Measurements from ENCODE around the gene KRTAP29-1.
"Not testable (repeated sequence)": the region's sequence is repeated elsewhere in the genome, so short reads cannot be mapped to it uniquely, and the experiment has no call there.

KRTAP29-1 gene

GRCh38 chr17:41264599-41264998 is 38.1 kb downstream of the KRTAP29-1 start:
- Histone ChIP-seq H3K36me3 (no peaks in the 10 kb centered on the region), H3K4me3 (ENCODE audit: low read depth, low read length) (no peak overlapping the region), H3K27me3 (ENCODE audit: insufficient read depth, low read depth, severe bottlenecking) (peaks cover 45% of the 10 kb centered on the region), H3K27ac (no peak overlapping the region), H3K9me3 (ENCODE audit: severe bottlenecking) (no peaks in the 10 kb centered on the region)
- no peak for DNase-seq
- TF ChIP-seq CTCF (IDR thresholded peaks at IDR 0.05; ENCODE audit: low read depth, low read length), result no peak

DNA sequence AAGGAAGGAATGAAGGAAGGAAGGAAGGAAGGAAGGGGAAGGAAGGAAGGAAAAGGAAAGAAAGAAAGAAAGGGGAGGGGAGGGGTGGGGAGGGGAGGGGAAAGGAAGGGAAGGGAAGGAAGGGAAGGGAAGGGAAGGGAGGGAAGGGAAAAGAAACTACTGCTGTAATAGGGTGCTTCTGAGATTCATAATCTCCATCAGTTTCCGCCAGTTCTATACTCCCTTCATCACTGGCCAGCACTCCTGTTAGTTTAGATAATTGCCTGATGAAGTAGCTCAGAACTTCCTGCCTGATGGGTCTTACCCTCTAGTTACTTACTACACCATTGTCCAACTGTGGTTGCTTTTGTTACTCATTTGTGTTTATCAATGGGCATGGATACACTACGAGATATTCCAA is 39.4 kb downstream of the KRTAP29-1 start:
- DNase-seq, result no peak

GRCh38 chr17:41258406-41258805 is 44.2 kb downstream of the KRTAP29-1 start:
- H3K4me3 ChIP-seq (ENCODE audit: low read depth, low read length), result no peak overlapping the region
- no peaks in the 10 kb centered on the region for H3K9me3 ChIP-seq (ENCODE audit: severe bottlenecking)
- H3K36me3 ChIP-seq, result no peaks in the 10 kb centered on the region
- no peak for TF ChIP-seq CTCF (IDR thresholded peaks at IDR 0.05; ENCODE audit: low read depth, low read length)
- no peak for DNase-seq
- peaks cover 85% of the 10 kb centered on the region for H3K27me3 ChIP-seq (ENCODE audit: insufficient read depth, low read depth, severe bottlenecking)
- H3K27ac ChIP-seq, result no peak overlapping the region

More for the DNA sequence above, 39.4 kb downstream of the KRTAP29-1 start:
- no peak overlapping the region for H3K4me3 ChIP-seq (ENCODE audit: low read depth, low read length)
- TF ChIP-seq CTCF (IDR thresholded peaks at IDR 0.05; ENCODE audit: low read depth, low read length), result no peak
- no peaks in the 10 kb centered on the region for H3K36me3 ChIP-seq
- H3K9me3 ChIP-seq (ENCODE audit: severe bottlenecking), result no peaks in the 10 kb centered on the region
- H3K27ac ChIP-seq, result no peak overlapping the region
- peaks cover 59% of the 10 kb centered on the region for H3K27me3 ChIP-seq (ENCODE audit: insufficient read depth, low read depth, severe bottlenecking)

GRCh38 chr17:41256291-41256685 is 46.4 kb downstream of the KRTAP29-1 start:
- Histone ChIP-seq H3K27ac (no peak overlapping the region), H3K36me3 (no peaks in the 10 kb centered on the region), H3K4me3 (ENCODE audit: low read depth, low read length) (no peak overlapping the region), H3K27me3 (ENCODE audit: insufficient read depth, low read depth, severe bottlenecking) (peaks cover 87% of the 10 kb centered on the region), H3K9me3 (ENCODE audit: severe bottlenecking) (no peaks in the 10 kb centered on the region)
- DNase-seq, result no peak
- TF ChIP-seq CTCF (IDR thresholded peaks at IDR 0.05; ENCODE audit: low read depth, low read length), result no peak

DNA sequence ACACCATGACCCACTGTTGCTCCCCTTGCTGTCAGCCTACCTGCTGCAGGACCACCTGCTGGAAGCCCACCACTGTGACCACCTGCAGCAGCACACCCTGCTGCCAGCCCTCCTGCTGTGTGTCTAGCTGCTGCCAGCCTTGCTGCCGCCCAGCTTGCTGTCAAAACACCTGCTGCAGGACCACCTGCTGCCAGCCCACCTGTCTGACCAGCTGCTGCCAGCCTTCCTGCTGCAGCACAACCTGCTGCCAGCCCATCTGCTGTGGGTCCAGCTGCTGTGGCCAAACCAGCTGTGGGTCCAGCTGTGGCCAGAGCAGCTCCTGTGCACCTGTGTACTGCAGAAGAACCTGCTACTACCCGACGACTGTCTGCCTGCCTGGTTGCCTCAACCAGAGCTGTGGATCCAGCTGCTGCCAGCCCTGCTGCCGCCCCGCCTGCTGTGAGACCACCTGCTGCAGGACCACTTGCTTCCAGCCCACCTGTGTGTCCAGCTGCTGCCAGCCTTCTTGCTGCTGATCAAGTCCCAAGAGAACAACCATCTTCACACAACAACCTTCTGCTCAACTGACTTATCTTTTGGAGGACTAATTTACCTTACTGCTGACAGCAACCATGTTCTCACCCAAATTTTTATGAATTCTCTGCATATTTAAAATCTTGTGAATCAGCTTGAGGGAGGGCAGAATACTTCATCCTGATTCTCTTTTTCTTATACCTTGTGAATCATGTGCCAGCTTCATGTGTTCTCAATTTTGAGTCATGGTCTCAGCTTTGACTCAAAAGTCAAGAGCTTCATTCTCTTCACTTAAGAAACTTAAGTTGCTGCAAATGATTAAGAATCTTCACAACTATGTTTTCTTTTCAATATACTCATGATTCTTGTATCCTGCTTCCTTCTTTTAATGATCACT is 47.0 kb downstream of the KRTAP29-1 start, which contains the start of gene KRTAP9-9:
Gene KRTAP9-9, plus strand, starts transcription at position 4 of the 910 bp plus-strand sequence.
- not testable (repeated sequence) for H3K27ac ChIP-seq; H3K4me3 ChIP-seq (ENCODE audit: low read depth, low read length); H3K9me3 ChIP-seq (ENCODE audit: severe bottlenecking); DNase-seq; H3K36me3 ChIP-seq
- H3K27me3 ChIP-seq (ENCODE audit: insufficient read depth, low read depth, severe bottlenecking), result peaks cover 88% of the 10 kb centered on the region

DNA sequence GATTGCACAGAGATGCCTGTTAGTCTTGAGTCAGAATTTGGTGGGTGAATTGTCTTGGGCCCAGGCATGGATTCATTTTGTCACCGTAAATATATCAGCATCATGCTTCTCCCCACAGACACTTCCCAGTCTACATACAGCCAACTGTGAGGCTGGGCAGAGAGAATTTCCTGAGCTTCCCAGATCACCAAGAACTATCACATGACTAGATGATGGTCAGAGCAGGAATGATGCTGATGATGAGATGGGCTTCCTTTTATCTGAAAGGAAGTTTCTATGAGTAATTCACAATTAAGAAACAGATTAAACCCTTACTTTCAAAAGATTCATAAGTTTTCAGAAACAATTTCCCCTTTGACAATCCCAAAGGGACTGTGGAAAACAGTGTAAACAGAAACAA is 47.8 kb downstream of the KRTAP29-1 start:
- H3K9me3 ChIP-seq (ENCODE audit: severe bottlenecking), result no peaks in the 10 kb centered on the region
- peaks cover 85% of the 10 kb centered on the region for H3K27me3 ChIP-seq (ENCODE audit: insufficient read depth, low read depth, severe bottlenecking)
- no peak overlapping the region for H3K27ac ChIP-seq
- H3K36me3 ChIP-seq, result no peaks in the 10 kb centered on the region
- no peak overlapping the region for H3K4me3 ChIP-seq (ENCODE audit: low read depth, low read length)
- no peak for TF ChIP-seq CTCF (IDR thresholded peaks at IDR 0.05; ENCODE audit: low read depth, low read length)
- DNase-seq, result no peak

Measured in WERI-Rb-1 (cell line).